ENCODE measurements around the gene TRAPPC2B. TPM values are rescaled to one million over a fixed set of nuclear protein-coding genes. Genes with fewer than 3 reads are reported as not detected.

TRAPPC2B gene
- total and polyA plus RNA-seq, 2 of the 13 experiments (the other 11 are each of a cell fraction or from before 2014, with no cell fraction given), result 13.3 to 17.7 TPM

- TF ChIP-seq ATF3 (CRISPR knock-in tag; IDR thresholded peaks at IDR 0.05) (peak; percentile 21; the same call in 1 of the 2 replicates), NFKB2 (CRISPR knock-in tag; IDR thresholded peaks at IDR 0.05; ENCODE audit: borderline replicate concordance) (0 out of 2 replicates have a peak, but pooled peaks have one; percentile 36), HHEX (CRISPR knock-in tag; IDR thresholded peaks at IDR 0.05) (0 out of 2 replicates have a peak, but pooled peaks have one; percentile 16), SP2 (CRISPR knock-in tag; IDR thresholded peaks at IDR 0.05) (peak; percentile 98), GABPA (IDR thresholded peaks at IDR 0.05; ENCODE audit: low read depth, low read length) (peak; percentile 90), GABPA (CRISPR knock-in tag; IDR thresholded peaks at IDR 0.05; ENCODE audit: low read depth) (peak; percentile 97), ZBTB40 (IDR thresholded peaks at IDR 0.05) (no peak), ZBTB40 (CRISPR knock-in tag; IDR thresholded peaks at IDR 0.05) (peak; percentile 40; the same call in 1 of the 2 replicates), MYPOP (CRISPR knock-in tag; IDR thresholded peaks at IDR 0.05) (0 out of 2 replicates have a peak, but pooled peaks have one; percentile 51), NFYC (CRISPR knock-in tag; IDR thresholded peaks at IDR 0.05) (peak; percentile 98)
Observed at GRCh38 chr19:57410877-57411671, 47.7 kb downstream of the TRAPPC2B start, which contains the start of gene ZNF17 (continued).
